Stimulated activated CD4-positive, alpha-beta T cell treated with anti-CD3 and anti-CD28 coated beads, Interleukin-4, amount 100 ng/mL, for 1 hour (primary cell): ENCODE results near the gene ZNF536.
"Not testable (repeated sequence)": the region's sequence is repeated elsewhere in the genome, so short reads cannot be mapped to it uniquely, and the experiment has no call there.

Source experiments
- DNase-seq: peaks from one replicate; pipeline ENCODE4 v3.0.0-alpha.2; 2020

Gene ZNF536

GRCh38 chr19:30391554-30392551, 19.7 kb downstream of the ZNF536 start:
- DNase-seq = no peak

- DNase-seq = no peak
Observed at GRCh38 chr19:30393046-30393445, 20.9 kb downstream of the ZNF536 start.

GRCh38 chr19:30393729-30394480, 21.7 kb downstream of the ZNF536 start:
- no peak for DNase-seq

- DNase-seq = no peak
Observed at GRCh38 chr19:30394481-30395151, 22.4 kb downstream of the ZNF536 start.

GRCh38 chr19:30395283-30395682, 23.1 kb downstream of the ZNF536 start:
- no peak for DNase-seq

GRCh38 chr19:30398539-30398938, 26.4 kb downstream of the ZNF536 start:
- DNase-seq = not testable (repeated sequence)

GRCh38 chr19:30401956-30402355, 29.8 kb downstream of the ZNF536 start:
- no peak for DNase-seq

GRCh38 chr19:30402436-30403202, 30.4 kb downstream of the ZNF536 start:
- no peak for DNase-seq

- no peak for DNase-seq
Observed at GRCh38 chr19:30403203-30403985, 31.2 kb downstream of the ZNF536 start.

GRCh38 chr19:30406220-30407067, 34.3 kb downstream of the ZNF536 start:
- DNase-seq = no peak

- DNase-seq = no peak
Observed at GRCh38 chr19:30407068-30407709, 35.0 kb downstream of the ZNF536 start.

- DNase-seq = no peak
Observed at GRCh38 chr19:30408734-30409301, 36.6 kb downstream of the ZNF536 start.

GRCh38 chr19:30411714-30412113, 39.5 kb downstream of the ZNF536 start:
- no peak for DNase-seq

- DNase-seq = no peak
Observed at GRCh38 chr19:30416375-30416774, 44.2 kb downstream of the ZNF536 start.

GRCh38 chr19:30417166-30417565, 45.0 kb downstream of the ZNF536 start:
- not testable (repeated sequence) for DNase-seq

GRCh38 chr19:30419568-30420180, 47.5 kb downstream of the ZNF536 start:
- no peak for DNase-seq

- DNase-seq = no peak
Observed at GRCh38 chr19:30420316-30420715, 48.1 kb downstream of the ZNF536 start.

GRCh38 chr19:30420881-30421280, 48.7 kb downstream of the ZNF536 start:
- no peak for DNase-seq

- DNase-seq = no peak
Observed at GRCh38 chr19:30421571-30421970, 49.4 kb downstream of the ZNF536 start.
